Peyer's patch (tissue), 4 donors: ENCODE results near the gene GLRA3. TPM values are rescaled to one million over a fixed set of nuclear protein-coding genes. Genes with fewer than 3 reads are reported as not detected.

Experiments
- DNase-seq, 3 donors: peaks; one replicate each; pipeline ENCODE4 v3.0.0-alpha.2; 2017 to 2019
- H3K27ac ChIP-seq, 4 donors: fragments of 200-600 bp; sonication (generic); one replicate each; pipeline ENCODE4 v1.5.1; 2016 to 2019
- H3K27me3 ChIP-seq, 2 donors: fragments of 200-600 bp; sonication (generic); one replicate each; pipeline ENCODE4 v1.5.1; 2019
- H3K36me3 ChIP-seq, 3 donors: fragments of 200-600 bp; sonication (generic); one replicate each; pipeline ENCODE4 v1.5.1; 2016 to 2019
- H3K4me1 ChIP-seq, 4 donors: fragments of 200-600 bp; sonication (generic); one replicate each; pipeline ENCODE4 v1.5.1; 2016 to 2019
- H3K4me3 ChIP-seq, 4 donors: fragments of 200-600 bp; sonication (generic); 1 replicate in 3 of 4; 2 replicates in 1 of 4; pipeline ENCODE4 v1.5.1; 2016 to 2019; ENCODE audit warnings: mild to moderate bottlenecking in 1 of 4
- H3K9me3 ChIP-seq, 4 donors: fragments of 200-600 bp; sonication (generic); one replicate each; pipeline ENCODE4 v1.5.1; 2016 to 2019; ENCODE audit warnings: mild to moderate bottlenecking in 1 of 4
- CTCF ChIP-seq, 6 experiments: fragments of 450-650 bp in 4 of 6; fragments of 200-600 bp in 2 of 6; sonication (generic) in 1 of 6; IDR thresholded peaks; one replicate each; pipeline ENCODE4 v1.5.1; 2017 to 2019; ENCODE audit warnings: antibody characterized with exemption in 6 of 6, mild to moderate bottlenecking in 3 of 6, moderate library complexity in 1 of 6
- POLR2A ChIP-seq, 2 donors: fragments of 450-650 bp; IDR thresholded peaks; one replicate each; pipeline ENCODE4 v1.5.1; 2017; ENCODE audit warnings: antibody characterized with exemption in 2 of 2, mild to moderate bottlenecking in 2 of 2, moderate library complexity in 2 of 2
- total RNA-seq, 4 donors: library from RNA; depleted of rRNA; stranded (reverse); fragments of >200 nt; gene quantifications; one replicate each; pipeline ENCODE4 v1.1.0, GENCODE V29; 2016

The GLRA3 gene
- total RNA-seq, 4 donors from 2014 or later, result 1.7 TPM; not detected in 3

GRCh38 chr4:174753021-174753420 lies 76.0 kb downstream of the GLRA3 start:
- Histone ChIP-seq H3K27ac (no peak overlapping the region), H3K36me3 (no peaks in the 10 kb centered on the region), H3K9me3 (no peaks in the 10 kb centered on the region), H3K4me1 (no peaks in the 10 kb centered on the region), H3K27me3 (no peaks in the 10 kb centered on the region), H3K4me3 (no peak overlapping the region)
- TF ChIP-seq POLR2A (IDR thresholded peaks at IDR 0.05) (no peak), CTCF (IDR thresholded peaks at IDR 0.05) (no peak)
- no peak for DNase-seq

GRCh38 chr4:174752026-174752425 lies 77.0 kb downstream of the GLRA3 start:
- no peaks in the 10 kb centered on the region for H3K36me3 ChIP-seq
- H3K4me3 ChIP-seq, result no peak overlapping the region
- no peak for DNase-seq
- H3K9me3 ChIP-seq, result no peaks in the 10 kb centered on the region
- TF ChIP-seq CTCF (IDR thresholded peaks at IDR 0.05) (no peak), POLR2A (IDR thresholded peaks at IDR 0.05) (no peak)
- H3K27ac ChIP-seq, result no peak overlapping the region
- no peaks in the 10 kb centered on the region for H3K27me3 ChIP-seq
- no peaks in the 10 kb centered on the region for H3K4me1 ChIP-seq

GRCh38 chr4:174749091-174749490 lies 80.0 kb downstream of the GLRA3 start:
- H3K4me3 ChIP-seq, result no peak overlapping the region
- H3K36me3 ChIP-seq, result no peaks in the 10 kb centered on the region
- no peak overlapping the region for H3K27ac ChIP-seq
- no peaks in the 10 kb centered on the region for H3K4me1 ChIP-seq
- TF ChIP-seq POLR2A (IDR thresholded peaks at IDR 0.05), result no peak
- no peak for TF ChIP-seq CTCF (IDR thresholded peaks at IDR 0.05)
- DNase-seq, result no peak
- no peaks in the 10 kb centered on the region for H3K27me3 ChIP-seq
- no peaks in the 10 kb centered on the region for H3K9me3 ChIP-seq

- no peak for DNase-seq
- Histone ChIP-seq H3K9me3 (no peaks in the 10 kb centered on the region), H3K4me3 (no peak overlapping the region), H3K27me3 (no peaks in the 10 kb centered on the region), H3K27ac (no peak overlapping the region), H3K4me1 (no peaks in the 10 kb centered on the region), H3K36me3 (no peaks in the 10 kb centered on the region)
- TF ChIP-seq CTCF (IDR thresholded peaks at IDR 0.05), result no peak
- TF ChIP-seq POLR2A (IDR thresholded peaks at IDR 0.05), result no peak
Observed at GRCh38 chr4:174746710-174747109, 82.3 kb downstream of the GLRA3 start.

GRCh38 chr4:174742561-174742960 lies 86.5 kb downstream of the GLRA3 start:
- Histone ChIP-seq H3K9me3 (no peaks in the 10 kb centered on the region), H3K36me3 (no peaks in the 10 kb centered on the region), H3K27me3 (no peaks in the 10 kb centered on the region), H3K4me3 (no peak overlapping the region), H3K4me1 (no peaks in the 10 kb centered on the region), H3K27ac (no peak overlapping the region)
- DNase-seq, result no peak
- no peak for TF ChIP-seq POLR2A (IDR thresholded peaks at IDR 0.05)
- no peak for TF ChIP-seq CTCF (IDR thresholded peaks at IDR 0.05)

- H3K36me3 ChIP-seq, result no peaks in the 10 kb centered on the region
- no peaks in the 10 kb centered on the region for H3K27me3 ChIP-seq
- no peak for TF ChIP-seq CTCF (IDR thresholded peaks at IDR 0.05)
- TF ChIP-seq POLR2A (IDR thresholded peaks at IDR 0.05), result no peak
- H3K9me3 ChIP-seq, result no peaks in the 10 kb centered on the region
- no peak overlapping the region for H3K4me3 ChIP-seq
- H3K4me1 ChIP-seq, result no peaks in the 10 kb centered on the region
- H3K27ac ChIP-seq, result no peak overlapping the region
- no peak for DNase-seq
Observed at GRCh38 chr4:174739576-174739975, 89.5 kb downstream of the GLRA3 start.
